B cell (primary cell): Measurements from ENCODE around the gene PCK1. TPM values are rescaled to one million over a fixed set of nuclear protein-coding genes. Genes with fewer than 3 reads are reported as not detected.

Experiments used
- ATAC-seq: fragments of 200-7000 bp; cut with Tn5 transposase; one replicate; pipeline ENCODE4 v1.10.0; 2021; ENCODE audit warnings: low read depth, mild to moderate bottlenecking, moderate number of reproducible peaks, moderate library complexity
- CTCF ChIA-PET: fragments of 350-600 bp; sonication (Branson Sonifier 250); formaldehyde crosslinking; loops from one replicate; lab custom pipeline; 2021; ENCODE audit warnings: antibody characterized with exemption, inconsistent platforms; lab: Charles Lee
- POLR2A ChIA-PET: fragments of 350-600 bp; sonication (Branson Sonifier 250); formaldehyde crosslinking; loops from one replicate; lab custom pipeline; 2021; ENCODE audit warnings: antibody characterized with exemption; lab: Charles Lee
- DNase-seq: peaks from one replicate; pipeline ENCODE4 v3.0.0; 2013
- H2AFZ ChIP-seq: 2 replicates; pipeline ENCODE4 v1.6.1; 2012; ENCODE audit warnings: mild to moderate bottlenecking, low read depth, low read length; ENCODE audit not compliant: insufficient read depth, poor library complexity, severe bottlenecking
- H3K27ac ChIP-seq, 2 donors: 1 replicate in 1 of 2; 2 replicates in 1 of 2; pipeline ENCODE4 v1.5.1; 2012 to 2013; ENCODE audit warnings: low read length in 2 of 2, mild to moderate bottlenecking in 2 of 2, moderate library complexity in 1 of 2
- H3K27me3 ChIP-seq, 4 experiments: fragments of 200-600 bp in 1 of 4; sonication (generic) in 1 of 4; replicated peaks in 1 of 4; 1 replicate in 2 of 4; 2 replicates in 2 of 4; pipeline versions ENCODE4 v1.6.1 to v1.7.0; 2013 to 2016; ENCODE audit warnings: low read length in 3 of 4, mild to moderate bottlenecking in 2 of 4, mixed read lengths in 1 of 4, moderate library complexity in 1 of 4; ENCODE audit not compliant: insufficient read depth in 4 of 4, control insufficient read depth in 3 of 4; ENCODE audit errors: control extremely low read depth in 1 of 4
- H3K36me3 ChIP-seq, 2 experiments: replicated peaks in 1 of 2; 1 replicate in 1 of 2; 2 replicates in 1 of 2; pipeline versions ENCODE4 v1.6.1 to v1.7.1; 2013; ENCODE audit warnings: low read length in 1 of 2; ENCODE audit not compliant: insufficient read depth in 2 of 2, control insufficient read depth in 1 of 2; ENCODE audit errors: control extremely low read depth in 1 of 2, extremely low read depth in 1 of 2
- H3K4me1 ChIP-seq, 2 donors: fragments of 200-600 bp in 1 of 2; sonication (generic) in 1 of 2; 1 replicate in 1 of 2; 2 replicates in 1 of 2; pipeline versions ENCODE4 v1.5.1 to v1.6.1; 2013 to 2017; ENCODE audit warnings: low read length in 2 of 2; ENCODE audit not compliant: control insufficient read depth in 2 of 2, insufficient read depth in 2 of 2
- H3K4me2 ChIP-seq: replicated peaks from 2 replicates; pipeline ENCODE3; 2012; ENCODE audit warnings: mild to moderate bottlenecking, low read depth, low read length; ENCODE audit not compliant: poor library complexity, severe bottlenecking
- H3K4me3 ChIP-seq, 5 experiments: fragments of 200-600 bp in 1 of 5; sonication (generic) in 1 of 5; 1 replicate in 3 of 5; 2 replicates in 2 of 5; pipeline versions ENCODE4 v1.5.1 to v1.7.0; 2011 to 2016; ENCODE audit warnings: low read length in 4 of 5, mild to moderate bottlenecking in 4 of 5, low read depth in 2 of 5, control low read depth in 1 of 5, moderate library complexity in 1 of 5; ENCODE audit not compliant: insufficient read depth in 1 of 5; ENCODE audit errors: control extremely low read depth in 1 of 5, extremely low read depth in 1 of 5
- H3K79me2 ChIP-seq: fragments of 200-600 bp; sonication (generic); one replicate; pipeline ENCODE4 v1.6.0; 2016; ENCODE audit warnings: low read length; ENCODE audit not compliant: control insufficient read depth, insufficient read depth
- H3K9ac ChIP-seq: fragments of 200-600 bp; sonication (generic); 2 replicates; pipeline ENCODE4 v1.6.1; 2017; ENCODE audit warnings: mild to moderate bottlenecking, low read length, moderate library complexity
- H3K9me3 ChIP-seq, 3 donors: one replicate each; pipeline versions ENCODE4 v1.6.1 to v1.7.1; 2013; ENCODE audit warnings: low read length in 2 of 3; ENCODE audit not compliant: control insufficient read depth in 2 of 3, insufficient read depth in 1 of 3; ENCODE audit errors: control extremely low read depth in 1 of 3
- H4K20me1 ChIP-seq: 2 replicates; pipeline ENCODE4 v1.6.0; 2012; ENCODE audit warnings: mild to moderate bottlenecking, low read length; ENCODE audit not compliant: insufficient read depth, control insufficient read depth, poor library complexity, severe bottlenecking
- H3K27ac Mint-ChIP-seq: one replicate; pipeline ENCODE4 v1.8.0; 2021; ENCODE audit warnings: mixed read lengths
- H3K27me3 Mint-ChIP-seq: one replicate; pipeline ENCODE4 v1.8.0; 2021; ENCODE audit warnings: mixed read lengths
- H3K4me1 Mint-ChIP-seq: one replicate; pipeline ENCODE4 v1.8.0; 2021; ENCODE audit warnings: mixed read lengths
- H3K4me3 Mint-ChIP-seq: one replicate; pipeline ENCODE4 v1.8.0; 2021; ENCODE audit warnings: mixed read lengths
- H3K9me3 Mint-ChIP-seq: one replicate; pipeline ENCODE4 v1.8.0; 2022; ENCODE audit warnings: mixed read lengths; ENCODE audit not compliant: insufficient read depth
- CTCF ChIP-seq: fragments of 200-600 bp; IDR thresholded peaks from one replicate; pipeline ENCODE4 v1.8.0; 2022; ENCODE audit warnings: antibody characterized with exemption, mild to moderate bottlenecking
- EZH2 ChIP-seq: IDR thresholded peaks from 2 replicates; pipeline ENCODE4 v1.6.1; 2012; ENCODE audit warnings: borderline replicate concordance, low read depth, mild to moderate bottlenecking, moderate library complexity, low read length; ENCODE audit not compliant: insufficient read depth, poor library complexity, severe bottlenecking
- WGBS: methylation state at CpG from one replicate; pipeline ENCODE4 v1.1.5; 2013; ENCODE audit warnings: missing lambda C conversion rate; ENCODE audit not compliant: insufficient coverage; 5-methylcytosine and 5-hydroxymethylcytosine counted together
- intact Hi-C: fragments of 100-400 bp; cut with micrococcal nuclease; formaldehyde crosslinking; loops from one replicate; pipeline ENCODE4 v1.10.0; 2022
- polyA plus RNA-seq: library from polyadenylated mRNA; depleted of rRNA; stranded (reverse); fragments of >200 nt; gene quantifications from 2 replicates; pipeline ENCODE4 v1.2.3, GENCODE V29; 2012
- total RNA-seq, 2 donors: library from RNA; stranded (reverse); fragments of 120-200 nt in 1 of 2; gene quantifications; 1 replicate in 1 of 2; 2 replicates in 1 of 2; pipeline versions ENCODE4 v1.2.3 to v1.2.4, GENCODE V29; 2013 to 2022

Gene PCK1
- total and polyA plus RNA-seq, 2 donors (not counting 1 experiment from before 2014, with no cell fraction given): not detected

GRCh38 chr20:57609842-57610167, 48.9 kb downstream of the PCK1 start:
- H3K4me1 ChIP-seq: peaks cover 5 to 15% of the 10 kb centered on the region in 2 donors
- Mint-ChIP-seq H3K4me1 (peaks cover 23% of the 10 kb centered on the region), H3K9me3 (no peaks in the 10 kb centered on the region), H3K27ac (peak overlapping the region; percentile 37), H3K4me3 (peak overlapping the region; percentile 7), H3K27me3 (no peaks in the 10 kb centered on the region)
- TF ChIP-seq EZH2 (no peak), CTCF (peak; percentile 30)
- 94% methylated on average over 4 of the region's 8 CpGs for WGBS
- DNase-seq: no peak
- ChIA-PET POLR2A (no interaction called here), CTCF (interaction anchor here (0.8 to 4.9 kb wide), 9 partner anchors 9 to 101 kb away, joined by 3 to 22 read pairs (median 8); partner anchors contain the start of gene ZBP1)
- no peak overlapping the region for H2AFZ ChIP-seq
- no peaks in the 10 kb centered on the region for H3K9me3 ChIP-seq
- H3K79me2 ChIP-seq: no peaks in the 10 kb centered on the region
- H3K4me3 ChIP-seq: no peak overlapping the region
- peaks cover 8% of the 10 kb centered on the region for H4K20me1 ChIP-seq
- ATAC-seq: no peak
- peak overlapping the region; percentile 31 for H3K4me2 ChIP-seq
- intact Hi-C loops: loop anchor here (10.0 kb wide), 1 partner anchor 1285 kb away; no protein-coding TSS in a partner anchor
- H3K36me3 ChIP-seq: peaks cover 0 to 77% of the 10 kb centered on the region in 2 experiments
- H3K27me3 ChIP-seq: no peaks in the 10 kb centered on the region
- H3K27ac ChIP-seq: no peak overlapping the region
- H3K9ac ChIP-seq: no peak overlapping the region

- no peak overlapping the region for H3K9ac ChIP-seq
- Mint-ChIP-seq H3K9me3 (no peaks in the 10 kb centered on the region), H3K4me3 (no peak overlapping the region), H3K27me3 (no peaks in the 10 kb centered on the region), H3K27ac (no peak overlapping the region), H3K4me1 (peaks cover 20% of the 10 kb centered on the region)
- H3K36me3 ChIP-seq: peaks cover 0 to 83% of the 10 kb centered on the region in 2 experiments
- no peak overlapping the region for H3K4me3 ChIP-seq
- H3K4me1 ChIP-seq: peaks cover 5 to 15% of the 10 kb centered on the region in 2 donors
- no peak overlapping the region for H3K27ac ChIP-seq
- H3K4me2 ChIP-seq: no peak overlapping the region
- ChIA-PET CTCF (interaction anchor here (0.9 to 4.9 kb wide), 8 partner anchors 9 to 70 kb away, joined by 4 to 22 read pairs (median 8); partner anchors contain the start of gene ZBP1), POLR2A (interaction anchor here (0.6 kb wide), 1 partner anchor 19 kb away, joined by 3 read pairs; no protein-coding TSS in a partner anchor)
- intact Hi-C loops: loop anchor here (10.0 kb wide), 1 partner anchor 1284 kb away; no protein-coding TSS in a partner anchor
- peaks cover 8% of the 10 kb centered on the region for H4K20me1 ChIP-seq
- TF ChIP-seq EZH2: no peak
- no peak for TF ChIP-seq CTCF
- DNase-seq: no peak
- peaks cover 1% of the 10 kb centered on the region for H3K79me2 ChIP-seq
- no peak for ATAC-seq
- H3K9me3 ChIP-seq: no peaks in the 10 kb centered on the region
- H2AFZ ChIP-seq: no peak overlapping the region
- no peaks in the 10 kb centered on the region for H3K27me3 ChIP-seq
- 95% methylated on average over 15 of the region's 18 CpGs for WGBS
Measured at GRCh38 chr20:57610261-57610952, 49.5 kb downstream of the PCK1 start.
